Osteoblast (primary cell): ENCODE results near the gene PDGFD. TPM values are rescaled to one million over a fixed set of nuclear protein-coding genes. Genes with fewer than 3 reads are reported as not detected.
"Not testable (repeated sequence)": the region's sequence is repeated elsewhere in the genome, so short reads cannot be mapped to it uniquely, and the experiment has no call there.

Experiments used
- DNase-seq: peaks from one replicate; pipeline ENCODE4 v3.0.0; 2011; ENCODE audit warnings: low spot score, mixed read lengths; ENCODE audit not compliant: insufficient read length; ENCODE audit errors: missing footprints
- H2AFZ ChIP-seq: 2 replicates; pipeline ENCODE4 v1.6.0; 2011; ENCODE audit warnings: mild to moderate bottlenecking, low read length
- H3K27ac ChIP-seq: 2 replicates; pipeline ENCODE4 v1.5.1; 2011; ENCODE audit warnings: mild to moderate bottlenecking, low read depth, low read length, moderate library complexity
- H3K27me3 ChIP-seq: 2 replicates; pipeline ENCODE4 v1.6.0; 2012; ENCODE audit warnings: mild to moderate bottlenecking, control low read depth, inconsistent platforms, low read length, moderate library complexity; ENCODE audit not compliant: insufficient read depth
- H3K36me3 ChIP-seq: 2 replicates; pipeline ENCODE4 v1.5.1; 2011; ENCODE audit warnings: mild to moderate bottlenecking, low read length, control low read depth, moderate library complexity; ENCODE audit not compliant: insufficient read depth
- H3K4me1 ChIP-seq: 2 replicates; pipeline ENCODE4 v1.5.1; 2011; ENCODE audit warnings: mild to moderate bottlenecking, low read length, control low read depth, moderate library complexity; ENCODE audit not compliant: insufficient read depth
- H3K4me2 ChIP-seq: 2 replicates; pipeline ENCODE4 v1.6.0; 2011; ENCODE audit warnings: mild to moderate bottlenecking, low read length; ENCODE audit not compliant: insufficient read depth
- H3K4me3 ChIP-seq: fragments of 200-600 bp; sonication (generic); 3 replicates; pipeline ENCODE4 v1.5.1; 2012; ENCODE audit warnings: mild to moderate bottlenecking, low read length, inconsistent platforms; ENCODE audit not compliant: insufficient read depth
- H3K79me2 ChIP-seq: 2 replicates; pipeline ENCODE4 v1.6.0; 2012; ENCODE audit warnings: mild to moderate bottlenecking, low read length, control low read depth, inconsistent platforms; ENCODE audit not compliant: insufficient read depth
- H3K9me3 ChIP-seq: 2 replicates; pipeline ENCODE4 v1.5.1; 2011; ENCODE audit warnings: low read depth, low read length, control low read depth
- H4K20me1 ChIP-seq: 2 replicates; pipeline ENCODE4 v1.6.0; 2012; ENCODE audit warnings: mild to moderate bottlenecking, low read length, control low read depth; ENCODE audit not compliant: insufficient read depth
- total RNA-seq: library from RNA; depleted of rRNA; stranded (reverse); fragments of >200 nt; gene quantifications from 2 replicates; pipeline ENCODE4 v1.2.3, GENCODE V29; 2012
- TF ChIP-seq, protein P1 (sequence below): IDR thresholded peaks from 2 replicates; pipeline ENCODE4 v1.5.1; 2011; ENCODE audit warnings: mild to moderate bottlenecking, low read depth, low read length, moderate library complexity; ENCODE audit errors: extremely low read depth

PDGFD gene
- total RNA-seq, 1 donor = 4.7 TPM

DNA sequence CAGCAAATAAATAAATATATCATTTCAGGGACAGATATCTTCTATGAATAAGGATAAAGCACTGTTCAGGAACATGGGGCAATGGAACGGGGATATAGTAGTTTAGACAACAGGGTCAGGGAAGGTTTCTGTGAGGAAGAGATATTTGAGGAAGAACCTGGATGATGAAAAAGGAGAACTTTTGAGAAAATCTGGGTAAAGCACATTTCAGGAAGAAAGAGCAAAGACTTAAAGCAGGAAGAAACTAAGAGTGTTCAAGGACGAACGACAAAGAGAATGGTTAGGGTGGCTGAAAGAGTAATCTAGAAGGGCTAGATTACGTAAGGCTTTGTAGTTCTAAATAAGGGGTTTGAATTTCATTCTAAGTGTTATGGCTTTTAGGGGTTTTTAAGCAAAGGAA is 114.8 kb downstream of the PDGFD start:
- H3K4me3 ChIP-seq = no peak overlapping the region
- no peaks in the 10 kb centered on the region for H3K36me3 ChIP-seq
- H3K4me1 ChIP-seq = no peaks in the 10 kb centered on the region
- no peak overlapping the region for H2AFZ ChIP-seq
- no peak overlapping the region for H3K4me2 ChIP-seq
- TF ChIP-seq, protein P1, sequence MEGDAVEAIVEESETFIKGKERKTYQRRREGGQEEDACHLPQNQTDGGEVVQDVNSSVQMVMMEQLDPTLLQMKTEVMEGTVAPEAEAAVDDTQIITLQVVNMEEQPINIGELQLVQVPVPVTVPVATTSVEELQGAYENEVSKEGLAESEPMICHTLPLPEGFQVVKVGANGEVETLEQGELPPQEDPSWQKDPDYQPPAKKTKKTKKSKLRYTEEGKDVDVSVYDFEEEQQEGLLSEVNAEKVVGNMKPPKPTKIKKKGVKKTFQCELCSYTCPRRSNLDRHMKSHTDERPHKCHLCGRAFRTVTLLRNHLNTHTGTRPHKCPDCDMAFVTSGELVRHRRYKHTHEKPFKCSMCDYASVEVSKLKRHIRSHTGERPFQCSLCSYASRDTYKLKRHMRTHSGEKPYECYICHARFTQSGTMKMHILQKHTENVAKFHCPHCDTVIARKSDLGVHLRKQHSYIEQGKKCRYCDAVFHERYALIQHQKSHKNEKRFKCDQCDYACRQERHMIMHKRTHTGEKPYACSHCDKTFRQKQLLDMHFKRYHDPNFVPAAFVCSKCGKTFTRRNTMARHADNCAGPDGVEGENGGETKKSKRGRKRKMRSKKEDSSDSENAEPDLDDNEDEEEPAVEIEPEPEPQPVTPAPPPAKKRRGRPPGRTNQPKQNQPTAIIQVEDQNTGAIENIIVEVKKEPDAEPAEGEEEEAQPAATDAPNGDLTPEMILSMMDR = no peak
- H3K9me3 ChIP-seq = no peaks in the 10 kb centered on the region
- no peaks in the 10 kb centered on the region for H4K20me1 ChIP-seq
- no peaks in the 10 kb centered on the region for H3K27me3 ChIP-seq
- no peaks in the 10 kb centered on the region for H3K79me2 ChIP-seq
- no peak overlapping the region for H3K27ac ChIP-seq
- DNase-seq = no peak

DNA sequence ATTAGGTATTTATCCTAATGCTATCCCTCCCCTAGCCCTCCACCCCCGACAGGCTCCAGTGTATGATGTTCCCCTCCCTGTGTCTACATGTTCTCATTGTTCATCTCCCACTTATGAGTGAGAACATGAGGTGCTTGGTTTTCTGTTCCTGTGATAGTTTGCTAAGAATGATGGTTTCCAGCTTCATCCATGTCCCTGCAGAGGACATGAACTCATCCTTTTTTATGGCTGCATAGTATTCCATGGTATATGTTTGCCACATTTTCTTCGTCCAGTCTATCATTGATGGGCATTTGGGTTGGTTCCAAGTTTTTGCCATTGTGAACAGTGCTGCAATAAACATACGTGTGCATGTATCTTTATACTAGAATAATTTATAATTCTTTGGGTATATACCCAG is 117.1 kb downstream of the PDGFD start:
- not testable (repeated sequence) for H3K79me2 ChIP-seq, H3K9me3 ChIP-seq, DNase-seq, H3K4me2 ChIP-seq, H3K27ac ChIP-seq, H3K4me3 ChIP-seq, H2AFZ ChIP-seq, H4K20me1 ChIP-seq, H3K27me3 ChIP-seq, H3K36me3 ChIP-seq, H3K4me1 ChIP-seq

DNA sequence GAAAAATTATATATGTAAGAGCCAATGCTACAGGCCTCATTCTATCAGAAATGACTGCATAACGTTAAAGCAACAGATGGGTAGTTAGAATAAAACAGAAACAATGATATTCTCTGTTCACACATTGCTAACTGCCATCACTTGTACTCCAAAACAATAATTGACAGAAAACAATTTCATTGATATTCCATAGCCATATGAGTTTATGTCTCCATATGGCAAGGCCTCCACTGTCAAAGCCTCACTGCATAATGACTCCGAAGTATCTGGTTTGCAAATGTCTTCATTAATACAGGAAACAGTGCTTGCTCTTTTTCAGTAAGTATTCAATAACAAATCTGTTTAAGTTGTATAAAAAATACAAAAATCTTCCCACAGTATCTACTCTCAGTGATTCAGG is 117.6 kb downstream of the PDGFD start:
- Histone ChIP-seq H4K20me1 (no peaks in the 10 kb centered on the region), H3K27ac (no peak overlapping the region), H2AFZ (no peak overlapping the region), H3K4me1 (peaks cover 5% of the 10 kb centered on the region), H3K9me3 (no peaks in the 10 kb centered on the region), H3K4me2 (no peak overlapping the region), H3K79me2 (no peaks in the 10 kb centered on the region), H3K36me3 (no peaks in the 10 kb centered on the region), H3K27me3 (no peaks in the 10 kb centered on the region), H3K4me3 (no peak overlapping the region)
- TF ChIP-seq, protein P1 = no peak
- no peak for DNase-seq

DNA sequence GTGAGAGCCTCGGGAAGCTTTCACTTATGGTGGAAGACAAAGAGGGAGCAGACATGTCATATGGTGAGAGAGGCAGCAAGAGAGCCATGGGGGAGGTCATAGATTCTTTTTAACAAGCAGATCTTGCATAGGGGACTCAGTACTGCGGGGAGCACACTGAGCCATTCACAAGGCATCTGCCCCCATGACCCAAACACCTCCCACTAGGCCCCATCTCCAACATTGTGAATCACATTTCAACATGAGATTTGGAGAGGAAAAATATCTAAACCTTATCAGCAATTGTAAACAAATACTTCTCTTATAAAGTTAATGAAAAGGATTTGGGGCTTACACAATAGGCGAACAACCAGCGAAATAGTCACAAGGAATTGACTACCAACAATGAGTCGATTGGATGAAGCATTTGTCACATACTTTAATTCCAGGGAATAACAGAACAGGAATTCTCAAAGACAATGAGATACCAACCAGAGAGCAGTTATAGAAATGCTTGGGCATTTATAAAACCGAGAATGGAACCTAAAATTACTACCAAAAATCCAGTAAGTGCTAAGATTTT is 120.2 kb downstream of the PDGFD start:
- H3K27me3 ChIP-seq = no peaks in the 10 kb centered on the region
- H3K79me2 ChIP-seq = no peaks in the 10 kb centered on the region
- TF ChIP-seq, protein P1 = no peak
- H2AFZ ChIP-seq = no peak overlapping the region
- H3K27ac ChIP-seq = no peak overlapping the region
- no peak overlapping the region for H3K4me2 ChIP-seq
- H3K4me1 ChIP-seq = peaks cover 5% of the 10 kb centered on the region
- H4K20me1 ChIP-seq = no peaks in the 10 kb centered on the region
- H3K36me3 ChIP-seq = no peaks in the 10 kb centered on the region
- no peak for DNase-seq
- no peaks in the 10 kb centered on the region for H3K9me3 ChIP-seq
- no peak overlapping the region for H3K4me3 ChIP-seq
